GM18519 (cell line): ENCODE results near the gene TXNRD2.
"Not testable (repeated sequence)": the region's sequence is repeated elsewhere in the genome, so short reads cannot be mapped to it uniquely, and the experiment has no call there.

Experiments used
- ATAC-seq: cut with Tn5 transposase; IDR thresholded peaks from one replicate; pipeline ENCODE4 v1.9.1; 2021; ENCODE audit warnings: mild to moderate bottlenecking, moderate library complexity; ENCODE audit not compliant: unreplicated experiment, low FRiP score

The TXNRD2 gene

GRCh38 chr22:19929586-19930550 is 11.8 kb downstream of the TXNRD2 start:
- no peak for ATAC-seq

- ATAC-seq: no peak
Measured at GRCh38 chr22:19928207-19928606, 13.4 kb downstream of the TXNRD2 start.

- no peak for ATAC-seq
Measured at GRCh38 chr22:19927696-19928095, 13.9 kb downstream of the TXNRD2 start.

GRCh38 chr22:19926028-19926427 is 15.6 kb downstream of the TXNRD2 start:
- not testable (repeated sequence) for ATAC-seq

GRCh38 chr22:19923914-19924513 is 17.6 kb downstream of the TXNRD2 start:
- no peak for ATAC-seq

GRCh38 chr22:19921544-19922081 is 20.0 kb downstream of the TXNRD2 start:
- no peak for ATAC-seq

GRCh38 chr22:19919701-19920363 is 21.8 kb downstream of the TXNRD2 start:
- no peak for ATAC-seq

GRCh38 chr22:19918332-19919106 is 23.1 kb downstream of the TXNRD2 start:
- ATAC-seq: no peak

- no peak for ATAC-seq
Measured at GRCh38 chr22:19917389-19918138, 24.1 kb downstream of the TXNRD2 start.

- ATAC-seq: no peak
Measured at GRCh38 chr22:19916941-19917340, 24.7 kb downstream of the TXNRD2 start.

- ATAC-seq: no peak
Measured at GRCh38 chr22:19916006-19916405, 25.6 kb downstream of the TXNRD2 start.

- no peak for ATAC-seq
Measured at GRCh38 chr22:19915287-19915954, 26.2 kb downstream of the TXNRD2 start.

- no peak for ATAC-seq
Measured at GRCh38 chr22:19914201-19914943, 27.2 kb downstream of the TXNRD2 start.

GRCh38 chr22:19913337-19913936 is 28.2 kb downstream of the TXNRD2 start:
- no peak for ATAC-seq

- no peak for ATAC-seq
Measured at GRCh38 chr22:19912271-19912999, 29.2 kb downstream of the TXNRD2 start.

GRCh38 chr22:19911540-19912270 is 29.9 kb downstream of the TXNRD2 start:
- no peak for ATAC-seq
